ENCODE results near the gene LPAR3.

Gene LPAR3

DNA sequence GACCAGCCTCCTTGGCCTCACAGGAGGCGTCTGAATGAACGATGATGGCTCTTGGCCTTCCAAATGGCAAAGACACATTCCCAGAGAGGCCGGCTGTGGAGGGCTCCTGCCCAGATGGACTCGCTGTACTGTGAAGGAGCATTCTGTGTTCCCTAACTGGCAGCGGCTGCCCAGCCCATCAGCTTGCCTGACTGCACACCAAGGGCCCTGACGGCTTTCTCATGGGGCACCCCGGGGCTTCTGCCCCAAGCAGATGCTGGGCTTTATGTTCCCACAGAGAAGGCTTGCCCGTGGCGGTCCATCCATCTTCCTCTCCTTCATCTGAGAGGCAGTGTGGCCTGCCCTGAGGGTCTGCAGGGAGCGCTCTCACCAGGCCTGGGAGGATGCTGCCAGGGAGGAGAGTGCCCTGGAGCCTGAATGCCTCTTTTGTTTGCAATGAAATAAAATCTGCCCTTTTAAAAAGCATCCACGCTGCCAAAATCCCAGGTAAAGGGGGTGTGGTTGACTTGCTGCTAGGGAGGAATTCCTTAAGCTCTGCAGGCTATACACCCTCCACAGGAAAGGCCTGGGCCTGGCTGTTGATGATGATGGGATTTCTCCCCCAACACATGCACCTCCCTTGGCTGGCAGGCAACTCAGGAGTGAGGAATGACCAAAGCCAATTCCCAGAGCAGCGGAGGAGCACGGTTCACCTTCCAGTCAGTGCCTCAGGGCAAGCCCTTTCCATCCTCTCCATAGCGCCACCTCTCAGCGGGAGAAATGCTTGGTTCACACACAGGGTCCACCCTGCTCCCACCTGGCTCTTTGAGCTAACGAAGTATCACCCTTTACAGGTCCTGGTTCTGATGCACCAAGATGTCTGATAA lies 118.1 kb downstream of the LPAR3 start:
- DNase-seq (ENCODE audit: low read depth), result no peak

DNA sequence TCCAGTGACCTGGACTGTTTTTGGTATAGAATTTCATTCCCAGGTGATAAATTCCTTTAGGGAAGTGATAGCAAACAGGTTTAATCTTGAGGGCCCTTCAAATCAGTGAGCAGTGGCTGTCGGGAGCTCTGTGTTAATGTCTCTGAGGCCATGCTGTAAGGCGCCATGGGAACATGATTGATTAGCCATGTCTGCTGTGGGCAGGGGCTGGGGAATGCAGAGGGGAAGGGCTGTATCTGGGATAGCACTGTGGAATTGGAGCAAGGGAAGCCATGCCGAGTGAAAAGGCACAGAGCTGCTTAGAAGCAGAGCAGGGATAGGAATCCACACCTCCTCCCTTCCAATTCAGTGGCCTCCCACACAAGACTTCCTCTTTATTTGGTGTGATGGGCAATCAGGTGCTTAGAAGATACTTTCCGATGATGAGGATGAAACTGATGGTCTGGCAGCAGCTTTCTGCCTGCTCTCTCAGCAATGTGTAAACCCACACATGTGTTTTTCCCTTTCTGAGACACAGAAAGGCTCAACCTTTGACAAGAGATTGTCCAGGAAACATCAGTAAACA lies 119.0 kb downstream of the LPAR3 start:
- no peak for DNase-seq (ENCODE audit: low read depth)

DNA sequence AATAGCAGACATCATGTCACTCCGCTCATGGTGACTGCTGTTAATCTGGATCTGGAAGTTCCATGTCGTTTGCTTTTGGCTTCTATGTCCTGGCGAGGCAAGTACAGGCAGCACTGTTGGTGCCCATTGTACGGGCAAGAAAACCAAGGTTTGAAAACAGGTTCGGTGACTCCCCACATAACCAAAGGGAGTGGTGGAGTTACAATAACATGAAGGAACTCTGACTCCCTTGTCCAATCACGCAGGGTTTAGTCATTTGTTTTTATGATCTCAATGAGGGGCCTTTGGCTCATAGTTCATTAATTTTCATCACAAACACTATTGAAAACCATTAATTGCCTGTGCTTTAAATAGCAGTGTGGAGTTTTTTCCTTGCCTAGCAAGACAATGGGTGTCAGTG lies 119.8 kb downstream of the LPAR3 start:
- no peak for DNase-seq (ENCODE audit: low read depth)

DNA sequence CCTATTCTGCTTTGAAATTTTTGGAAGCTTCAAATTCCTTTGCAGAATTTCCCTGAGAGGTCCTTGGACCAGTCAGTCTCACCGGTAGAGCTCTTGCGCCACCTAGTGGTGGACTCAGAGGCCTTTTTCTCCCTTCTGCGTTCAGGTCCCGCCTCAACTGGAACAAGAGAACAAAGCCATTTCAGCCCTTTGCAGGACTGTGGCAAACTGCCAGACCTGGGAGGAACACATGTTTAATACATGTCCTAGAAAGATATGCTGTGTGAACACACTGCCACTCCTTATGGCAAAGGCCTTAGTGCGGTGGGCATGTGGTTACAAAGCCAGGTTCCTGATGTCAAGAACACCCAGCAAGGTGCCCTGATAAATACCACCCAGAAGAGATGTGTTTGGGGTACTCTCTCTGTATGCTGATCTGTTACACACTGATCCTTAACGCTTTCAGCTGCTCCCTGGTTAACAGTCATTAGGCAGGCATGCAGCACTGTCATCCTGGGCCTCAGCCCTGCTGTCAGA lies 120.5 kb downstream of the LPAR3 start:
- peak; percentile 83 for DNase-seq (ENCODE audit: low read depth)

DNA sequence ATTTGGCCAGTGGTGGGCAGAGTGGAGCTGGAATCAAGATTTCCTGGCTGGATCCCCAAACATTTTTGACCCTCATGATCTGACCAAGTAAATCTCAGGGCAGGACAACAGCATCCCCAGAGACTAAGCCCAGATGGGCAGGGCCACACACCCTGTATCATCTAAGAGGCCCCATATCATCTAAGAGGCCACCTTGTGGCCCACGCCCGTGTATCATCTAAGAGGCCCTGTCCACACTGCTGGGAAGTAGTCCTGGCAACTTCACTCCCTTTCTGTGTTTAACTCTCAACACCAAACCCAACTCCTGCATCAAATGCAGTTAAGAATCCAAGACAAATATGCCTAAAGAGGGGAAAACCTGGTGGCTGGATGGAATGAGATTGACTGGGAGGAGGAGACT lies 121.1 kb downstream of the LPAR3 start:
- no peak for DNase-seq (ENCODE audit: low read depth)

DNA sequence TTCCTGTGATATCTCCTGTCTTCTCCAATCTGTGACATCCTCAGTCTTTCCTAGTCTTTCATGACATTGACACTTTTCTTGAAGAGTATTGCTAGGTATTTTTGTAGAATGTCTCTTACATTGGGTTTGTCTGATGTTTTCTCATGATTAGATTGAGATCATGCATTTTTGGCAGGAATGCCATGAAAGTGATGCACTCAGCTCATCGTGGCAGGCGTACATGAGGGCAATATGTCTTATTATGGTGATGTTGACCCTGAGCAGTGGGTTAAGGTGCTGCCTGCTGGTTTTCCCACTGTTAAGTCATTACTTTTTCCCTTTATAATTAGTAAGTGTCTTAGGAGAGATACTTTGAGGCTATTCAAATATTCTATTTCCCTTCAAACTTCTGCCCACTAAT lies 122.5 kb downstream of the LPAR3 start:
- no peak for DNase-seq (ENCODE audit: low read depth)

DNA sequence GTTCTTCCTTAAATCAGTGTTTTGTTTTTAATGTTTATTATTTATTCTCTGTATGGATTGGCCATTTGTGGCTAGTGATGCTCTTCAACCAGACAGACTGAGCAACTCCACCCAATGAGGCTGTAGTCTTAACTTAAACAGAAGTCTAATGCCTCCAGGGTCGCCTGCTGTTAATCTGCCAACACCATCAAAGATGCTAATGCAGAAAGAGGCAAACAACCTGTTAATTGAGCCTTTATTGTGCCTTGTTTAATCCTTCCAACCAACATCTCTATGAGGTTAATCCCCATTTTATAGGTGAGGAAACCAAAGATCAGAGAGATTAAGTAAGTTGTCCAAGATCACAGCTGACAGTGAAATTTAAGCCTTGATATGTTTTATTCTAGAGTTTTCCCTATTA lies 123.4 kb downstream of the LPAR3 start:
- no peak for DNase-seq (ENCODE audit: low read depth)

DNA sequence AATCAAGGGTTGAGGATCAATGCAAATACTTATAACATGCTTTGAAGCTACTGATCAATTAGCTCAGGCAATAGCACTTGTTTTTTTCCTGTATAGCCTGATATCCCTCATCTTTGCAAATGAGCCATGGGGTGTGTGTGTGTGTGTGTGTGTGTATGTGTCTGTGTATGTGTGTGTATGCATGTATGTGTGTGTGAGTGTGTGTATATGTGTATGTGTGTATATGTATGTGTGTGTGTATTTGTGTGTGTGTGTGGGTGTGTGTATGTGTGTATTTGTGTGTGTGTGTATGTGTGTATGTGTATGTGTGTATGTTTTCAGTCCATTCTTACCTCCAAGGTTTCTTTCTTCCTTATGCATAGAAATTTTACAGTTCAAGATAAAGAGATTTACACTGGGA lies 124.4 kb downstream of the LPAR3 start:
- DNase-seq (ENCODE audit: low read depth), result no peak

GRCh38 chr1:84763912-84764680 lies 128.9 kb downstream of the LPAR3 start:
- no peak for DNase-seq (ENCODE audit: low read depth)

GRCh38 chr1:84762664-84763063 lies 130.3 kb downstream of the LPAR3 start:
- DNase-seq (ENCODE audit: low read depth), result no peak

Data from ELR (cell line).